ENCODE results near the gene SLX9.

The SLX9 gene

GRCh38 chr21:44996983-44997936 lies 57.4 kb downstream of the SLX9 start:
- no peak overlapping the region for H3K27ac ChIP-seq (ENCODE audit: low read depth, low read length)
- H3K27me3 ChIP-seq (ENCODE audit: control insufficient read depth, insufficient read depth, low read length): no peaks in the 10 kb centered on the region
- no peaks in the 10 kb centered on the region for H3K4me1 ChIP-seq (ENCODE audit: control insufficient read depth, insufficient read depth, low read length)
- H3K36me3 ChIP-seq (ENCODE audit: control insufficient read depth, insufficient read depth, low read length): no peaks in the 10 kb centered on the region
- no peaks in the 10 kb centered on the region for H3K9me3 ChIP-seq (ENCODE audit: control insufficient read depth, insufficient read depth, low read depth, low read length)
- no peak overlapping the region for H3K9ac ChIP-seq (ENCODE audit: low read length)
- no peak overlapping the region for H3K4me3 ChIP-seq (ENCODE audit: low read depth, low read length)

DNA sequence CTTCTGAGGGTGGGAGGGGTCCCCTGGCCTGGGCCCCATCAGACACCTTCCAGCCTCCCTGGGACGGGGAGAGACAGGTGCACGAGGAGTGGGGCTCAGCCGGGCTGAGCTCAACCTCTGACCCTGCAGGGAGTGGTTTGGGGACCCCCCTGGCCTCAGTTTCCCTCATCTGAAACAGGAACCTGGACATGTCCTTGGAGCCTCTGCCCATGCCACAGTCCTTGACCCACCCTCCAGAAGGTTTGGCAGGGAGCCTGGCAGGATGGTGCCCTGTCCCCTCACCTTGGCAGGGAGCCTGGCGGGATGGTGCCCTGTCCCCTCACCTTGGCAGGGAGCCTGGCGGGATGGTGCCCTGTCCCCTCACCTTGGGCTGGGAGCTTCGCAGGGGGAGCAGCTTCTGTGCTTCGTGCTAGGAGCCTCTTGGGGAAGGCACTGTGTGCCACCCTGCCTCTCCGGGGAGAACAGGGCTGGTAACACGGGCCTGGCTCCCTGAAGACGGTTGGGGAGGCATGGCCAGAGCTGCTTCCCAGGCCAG lies 58.3 kb downstream of the SLX9 start:
- Histone ChIP-seq H3K27ac (ENCODE audit: low read depth, low read length) (no peak overlapping the region), H3K9me3 (ENCODE audit: control insufficient read depth, insufficient read depth, low read depth, low read length) (no peaks in the 10 kb centered on the region), H3K4me3 (ENCODE audit: low read depth, low read length) (no peak overlapping the region), H3K36me3 (ENCODE audit: control insufficient read depth, insufficient read depth, low read length) (no peaks in the 10 kb centered on the region), H3K9ac (ENCODE audit: low read length) (no peak overlapping the region), H3K27me3 (ENCODE audit: control insufficient read depth, insufficient read depth, low read length) (no peaks in the 10 kb centered on the region), H3K4me1 (ENCODE audit: control insufficient read depth, insufficient read depth, low read length) (peaks cover under 1% of the 10 kb centered on the region; the same call in 1 of the 2 replicates)

GRCh38 chr21:44998621-44999427 lies 59.0 kb downstream of the SLX9 start:
- H3K4me1 ChIP-seq (ENCODE audit: control insufficient read depth, insufficient read depth, low read length): peaks cover 4% of the 10 kb centered on the region; the same call in 1 of the 2 replicates
- H3K27me3 ChIP-seq (ENCODE audit: control insufficient read depth, insufficient read depth, low read length): no peaks in the 10 kb centered on the region
- no peaks in the 10 kb centered on the region for H3K9me3 ChIP-seq (ENCODE audit: control insufficient read depth, insufficient read depth, low read depth, low read length)
- H3K9ac ChIP-seq (ENCODE audit: low read length): no peak overlapping the region
- H3K4me3 ChIP-seq (ENCODE audit: low read depth, low read length): no peak overlapping the region
- H3K27ac ChIP-seq (ENCODE audit: low read depth, low read length): no peak overlapping the region
- H3K36me3 ChIP-seq (ENCODE audit: control insufficient read depth, insufficient read depth, low read length): no peaks in the 10 kb centered on the region

- H3K4me1 ChIP-seq (ENCODE audit: control insufficient read depth, insufficient read depth, low read length): peaks cover 4% of the 10 kb centered on the region; the same call in 1 of the 2 replicates
- no peaks in the 10 kb centered on the region for H3K27me3 ChIP-seq (ENCODE audit: control insufficient read depth, insufficient read depth, low read length)
- no peak overlapping the region for H3K9ac ChIP-seq (ENCODE audit: low read length)
- no peak overlapping the region for H3K27ac ChIP-seq (ENCODE audit: low read depth, low read length)
- no peaks in the 10 kb centered on the region for H3K36me3 ChIP-seq (ENCODE audit: control insufficient read depth, insufficient read depth, low read length)
- H3K4me3 ChIP-seq (ENCODE audit: low read depth, low read length): no peak overlapping the region
- no peaks in the 10 kb centered on the region for H3K9me3 ChIP-seq (ENCODE audit: control insufficient read depth, insufficient read depth, low read depth, low read length)
Observed at GRCh38 chr21:44999428-44999971, 59.7 kb downstream of the SLX9 start.

GRCh38 chr21:44999972-45000636 lies 60.3 kb downstream of the SLX9 start:
- no peak overlapping the region for H3K27ac ChIP-seq (ENCODE audit: low read depth, low read length)
- 0 out of 2 replicates have a peak, but pooled peaks cover 3% of the 10 kb centered on the region for H3K9me3 ChIP-seq (ENCODE audit: control insufficient read depth, insufficient read depth, low read depth, low read length)
- H3K27me3 ChIP-seq (ENCODE audit: control insufficient read depth, insufficient read depth, low read length): no peaks in the 10 kb centered on the region
- no peaks in the 10 kb centered on the region for H3K36me3 ChIP-seq (ENCODE audit: control insufficient read depth, insufficient read depth, low read length)
- peaks cover 4% of the 10 kb centered on the region; the same call in 1 of the 2 replicates for H3K4me1 ChIP-seq (ENCODE audit: control insufficient read depth, insufficient read depth, low read length)
- H3K4me3 ChIP-seq (ENCODE audit: low read depth, low read length): no peak overlapping the region
- H3K9ac ChIP-seq (ENCODE audit: low read length): no peak overlapping the region

GRCh38 chr21:45000637-45001133 lies 60.9 kb downstream of the SLX9 start:
- Histone ChIP-seq H3K4me3 (ENCODE audit: low read depth, low read length) (no peak overlapping the region), H3K9me3 (ENCODE audit: control insufficient read depth, insufficient read depth, low read depth, low read length) (peaks cover 5% of the 10 kb centered on the region; the same call in 1 of the 2 replicates), H3K9ac (ENCODE audit: low read length) (no peak overlapping the region)

GRCh38 chr21:45001134-45002095 lies 61.6 kb downstream of the SLX9 start:
- Histone ChIP-seq H3K9ac (ENCODE audit: low read length) (no peak overlapping the region), H3K27me3 (ENCODE audit: control insufficient read depth, insufficient read depth, low read length) (no peaks in the 10 kb centered on the region)

More at GRCh38 chr21:45000637-45001133, 60.9 kb downstream of the SLX9 start:
- Histone ChIP-seq H3K27me3 (ENCODE audit: control insufficient read depth, insufficient read depth, low read length) (no peaks in the 10 kb centered on the region), H3K4me1 (ENCODE audit: control insufficient read depth, insufficient read depth, low read length) (peaks cover 4% of the 10 kb centered on the region; the same call in 1 of the 2 replicates), H3K27ac (ENCODE audit: low read depth, low read length) (no peak overlapping the region), H3K36me3 (ENCODE audit: control insufficient read depth, insufficient read depth, low read length) (no peaks in the 10 kb centered on the region)

GRCh38 chr21:45002381-45003204 lies 62.8 kb downstream of the SLX9 start:
- Histone ChIP-seq H3K36me3 (ENCODE audit: control insufficient read depth, insufficient read depth, low read length) (no peaks in the 10 kb centered on the region), H3K27ac (ENCODE audit: low read depth, low read length) (no peak overlapping the region), H3K9ac (ENCODE audit: low read length) (no peak overlapping the region), H3K4me3 (ENCODE audit: low read depth, low read length) (no peak overlapping the region), H3K27me3 (ENCODE audit: control insufficient read depth, insufficient read depth, low read length) (no peaks in the 10 kb centered on the region), H3K9me3 (ENCODE audit: control insufficient read depth, insufficient read depth, low read depth, low read length) (peaks cover 9% of the 10 kb centered on the region; the same call in 1 of the 2 replicates), H3K4me1 (ENCODE audit: control insufficient read depth, insufficient read depth, low read length) (peaks cover 4% of the 10 kb centered on the region; the same call in 1 of the 2 replicates)

More at GRCh38 chr21:45001134-45002095, 61.6 kb downstream of the SLX9 start:
- Histone ChIP-seq H3K4me3 (ENCODE audit: low read depth, low read length) (no peak overlapping the region), H3K36me3 (ENCODE audit: control insufficient read depth, insufficient read depth, low read length) (no peaks in the 10 kb centered on the region), H3K9me3 (ENCODE audit: control insufficient read depth, insufficient read depth, low read depth, low read length) (peaks cover 9% of the 10 kb centered on the region; the same call in 1 of the 2 replicates), H3K27ac (ENCODE audit: low read depth, low read length) (no peak overlapping the region), H3K4me1 (ENCODE audit: control insufficient read depth, insufficient read depth, low read length) (peaks cover 4% of the 10 kb centered on the region; the same call in 1 of the 2 replicates)
